HG03045 (cell line): ENCODE results near the gene CD86.
"Not testable (repeated sequence)": the region's sequence is repeated elsewhere in the genome, so short reads cannot be mapped to it uniquely, and the experiment has no call there.

Experiments
- ATAC-seq: cut with Tn5 transposase; IDR thresholded peaks from one replicate; pipeline ENCODE4 v1.9.1; 2021; ENCODE audit warnings: mild to moderate bottlenecking, moderate library complexity; ENCODE audit not compliant: unreplicated experiment

Gene CD86

GRCh38 chr3:122055215-122055614 is at the start of gene CD86:
TSS of gene CD86 (plus strand) at chr3:122055362. CDS start at chr3:122055490, 128 bp downstream.
- peak; percentile 86 for ATAC-seq

GRCh38 chr3:122006267-122006666 is 48.9 kb upstream of the CD86 start:
- ATAC-seq = no peak

- no peak for ATAC-seq
These were observed 47.0 kb upstream of the CD86 start for GRCh38 chr3:122008166-122008565.

- ATAC-seq = no peak
These were observed 44.7 kb upstream of the CD86 start for GRCh38 chr3:122010506-122010905.

GRCh38 chr3:122011396-122011795 is 43.8 kb upstream of the CD86 start:
- ATAC-seq = no peak

GRCh38 chr3:122012821-122013220 is 42.3 kb upstream of the CD86 start:
- no peak for ATAC-seq

GRCh38 chr3:122013448-122013925 is 41.7 kb upstream of the CD86 start:
- no peak for ATAC-seq

- ATAC-seq = peak; percentile 72
These were observed 40.4 kb upstream of the CD86 start for GRCh38 chr3:122014741-122015140.

GRCh38 chr3:122019493-122019892 is 35.7 kb upstream of the CD86 start:
- ATAC-seq = no peak

- no peak for ATAC-seq
These were observed 34.1 kb upstream of the CD86 start for GRCh38 chr3:122021037-122021436.

GRCh38 chr3:122021811-122022401 is 33.3 kb upstream of the CD86 start, which contains the start of gene ILDR1:
TSS of gene ILDR1 (minus strand) at chr3:122022247. CDS start at chr3:122022077, 170 bp downstream.
- ATAC-seq = peak; percentile 53

GRCh38 chr3:122023335-122023910 is 31.7 kb upstream of the CD86 start:
- no peak for ATAC-seq

GRCh38 chr3:122024800-122025199 is 30.4 kb upstream of the CD86 start:
- ATAC-seq = no peak

- peak; percentile 73 for ATAC-seq
These were observed 29.9 kb upstream of the CD86 start for GRCh38 chr3:122025296-122025695.

GRCh38 chr3:122030381-122031122 is 24.6 kb upstream of the CD86 start:
- peak; percentile 63 for ATAC-seq

- ATAC-seq = peak; percentile 48
These were observed 24.1 kb upstream of the CD86 start for GRCh38 chr3:122031123-122031468.

GRCh38 chr3:122032531-122032930 is 22.6 kb upstream of the CD86 start:
- ATAC-seq = no peak

GRCh38 chr3:122033023-122033422 is 22.1 kb upstream of the CD86 start:
- no peak for ATAC-seq

- not testable (repeated sequence) for ATAC-seq
These were observed 7.9 kb upstream of the CD86 start for GRCh38 chr3:122047296-122047695.

GRCh38 chr3:122047773-122048172 is 7.4 kb upstream of the CD86 start:
- not testable (repeated sequence) for ATAC-seq

GRCh38 chr3:122052968-122053367 is 2.2 kb upstream of the CD86 start:
- ATAC-seq = no peak

GRCh38 chr3:122057671-122058070 is 2.5 kb downstream of the CD86 start:
- no peak for ATAC-seq
